GM13976 (cell line): ENCODE results near the gene CYP2J2.

ENCODE experiments used
- DNase-seq: peaks from one replicate; pipeline ENCODE4 v3.0.0; 2012; ENCODE audit warnings: low spot score
- CTCF ChIP-seq: IDR thresholded peaks from 2 replicates; pipeline ENCODE4 v1.5.1; 2012; ENCODE audit warnings: borderline replicate concordance, mild to moderate bottlenecking; ENCODE audit not compliant: insufficient read depth; ENCODE audit errors: extremely low read depth, missing control alignments, control extremely low read depth
- in situ Hi-C: fragments of 300-500 bp; cut with MboI; formaldehyde crosslinking; loops from one replicate; pipeline ENCODE4 v1.12.0; 2022; ENCODE audit warnings: low sequenced_read_pairs, mixed read lengths, inconsistent platforms; ENCODE audit not compliant: unreplicated experiment

CYP2J2 gene

GRCh38 chr1:59892841-59893811 is 33.4 kb downstream of the CYP2J2 start:
- DNase-seq: no peak
- TF ChIP-seq CTCF: no peak
- in situ Hi-C loops: no loop called here

- in situ Hi-C loops: no loop called here
- no peak for TF ChIP-seq CTCF
- DNase-seq: no peak
These were observed 41.3 kb downstream of the CYP2J2 start for GRCh38 chr1:59885160-59885832.

DNA sequence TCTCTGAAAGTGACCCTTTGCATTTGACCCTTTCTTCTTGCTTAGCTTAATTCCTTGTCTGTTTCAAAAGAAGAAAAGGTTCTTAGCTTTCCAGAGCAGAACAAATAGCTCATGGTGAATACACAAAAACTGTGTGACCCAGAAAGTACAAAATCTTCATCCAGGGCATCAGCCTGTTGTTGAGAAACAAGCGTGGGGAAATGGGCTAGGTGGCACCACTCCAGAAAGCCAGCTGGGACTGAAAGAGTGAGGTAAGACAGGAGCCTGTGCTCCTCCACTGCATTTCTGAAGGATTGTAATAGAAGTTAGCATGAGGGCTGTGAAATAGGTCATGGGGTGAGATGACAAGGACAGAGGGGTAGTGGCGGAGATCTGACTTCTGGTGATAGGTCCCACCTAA is 45.8 kb downstream of the CYP2J2 start:
- in situ Hi-C loops: no loop called here
- TF ChIP-seq CTCF: no peak
- no peak for DNase-seq

DNA sequence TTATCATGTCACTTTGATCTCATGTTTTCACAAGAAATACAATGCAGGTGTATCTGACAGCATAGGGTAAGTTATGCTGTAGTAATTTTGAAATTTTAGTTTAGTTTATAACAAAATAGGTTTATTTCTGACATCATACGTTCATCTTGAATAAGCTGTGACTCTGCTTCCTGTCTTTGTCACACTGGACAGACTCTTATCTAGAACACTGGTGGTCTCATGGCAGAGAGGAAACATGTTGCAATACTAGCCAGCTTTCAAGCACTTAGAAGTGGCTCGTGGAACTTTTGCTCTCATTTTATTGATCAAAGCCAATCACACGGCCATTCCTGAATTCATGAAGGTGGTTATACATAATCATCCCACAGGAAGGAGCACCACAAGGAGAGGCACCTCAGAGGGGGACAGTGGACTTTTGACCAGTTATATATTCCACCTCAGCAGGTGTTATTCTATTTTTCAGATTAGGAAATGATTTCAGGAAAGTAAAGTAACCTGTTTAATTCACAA is 46.5 kb downstream of the CYP2J2 start:
- TF ChIP-seq CTCF: no peak
- in situ Hi-C loops: no loop called here
- DNase-seq: no peak

- in situ Hi-C loops: no loop called here
- DNase-seq: peak; percentile 19
- no peak for TF ChIP-seq CTCF
These were observed 47.0 kb downstream of the CYP2J2 start for GRCh38 chr1:59879574-59879973.

GRCh38 chr1:59878370-59878769 is 48.2 kb downstream of the CYP2J2 start:
- DNase-seq: no peak
- no peak for TF ChIP-seq CTCF
- in situ Hi-C loops: no loop called here
